Fibroblast of the aortic adventitia (primary cell): Measurements from ENCODE around the gene TENT5C. TPM values are rescaled to one million over a fixed set of nuclear protein-coding genes. Genes with fewer than 3 reads are reported as not detected.

Experiments
- DNase-seq: peaks from one replicate; pipeline ENCODE4 v3.0.0-alpha.2; 2010; ENCODE audit warnings: low read depth
- H3K4me3 ChIP-seq: 2 replicates; pipeline ENCODE4 v1.5.1; 2011; ENCODE audit warnings: low read depth, mild to moderate bottlenecking, control low read depth, low read length, moderate library complexity
- total RNA-seq: library from RNA; depleted of rRNA; stranded (reverse); fragments of >200 nt; gene quantifications from 2 replicates; pipeline ENCODE4 v1.2.3, GENCODE V29; 2012; ENCODE audit warnings: low replicate concordance
- TF ChIP-seq, protein P1 (sequence below): IDR thresholded peaks from 2 replicates; pipeline ENCODE4 v1.5.1; 2011; ENCODE audit warnings: mild to moderate bottlenecking, low read length, control low read depth, inconsistent platforms; ENCODE audit not compliant: insufficient read depth

TENT5C gene
- total RNA-seq, 1 donor = 0.45 TPM

DNA sequence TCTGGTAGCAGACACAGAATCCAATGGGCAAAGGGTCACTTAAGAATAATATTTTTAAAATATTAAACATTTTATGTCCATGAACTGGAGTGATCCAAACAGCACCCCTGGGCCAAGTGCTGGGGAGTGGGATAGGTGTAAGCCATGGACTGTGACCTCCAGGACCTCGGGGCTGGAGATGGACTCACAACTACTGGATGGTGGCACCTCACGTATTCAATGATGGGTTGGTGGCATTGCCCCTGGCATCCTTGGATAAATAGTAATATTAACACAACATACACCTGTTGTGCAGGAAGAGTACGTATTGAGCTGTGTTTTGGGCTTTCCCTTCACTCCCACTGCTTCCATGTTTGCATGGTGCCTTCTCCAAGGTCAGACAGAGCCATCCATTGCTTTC is 39.3 kb upstream of the TENT5C start:
- DNase-seq = no peak
- TF ChIP-seq, protein P1, sequence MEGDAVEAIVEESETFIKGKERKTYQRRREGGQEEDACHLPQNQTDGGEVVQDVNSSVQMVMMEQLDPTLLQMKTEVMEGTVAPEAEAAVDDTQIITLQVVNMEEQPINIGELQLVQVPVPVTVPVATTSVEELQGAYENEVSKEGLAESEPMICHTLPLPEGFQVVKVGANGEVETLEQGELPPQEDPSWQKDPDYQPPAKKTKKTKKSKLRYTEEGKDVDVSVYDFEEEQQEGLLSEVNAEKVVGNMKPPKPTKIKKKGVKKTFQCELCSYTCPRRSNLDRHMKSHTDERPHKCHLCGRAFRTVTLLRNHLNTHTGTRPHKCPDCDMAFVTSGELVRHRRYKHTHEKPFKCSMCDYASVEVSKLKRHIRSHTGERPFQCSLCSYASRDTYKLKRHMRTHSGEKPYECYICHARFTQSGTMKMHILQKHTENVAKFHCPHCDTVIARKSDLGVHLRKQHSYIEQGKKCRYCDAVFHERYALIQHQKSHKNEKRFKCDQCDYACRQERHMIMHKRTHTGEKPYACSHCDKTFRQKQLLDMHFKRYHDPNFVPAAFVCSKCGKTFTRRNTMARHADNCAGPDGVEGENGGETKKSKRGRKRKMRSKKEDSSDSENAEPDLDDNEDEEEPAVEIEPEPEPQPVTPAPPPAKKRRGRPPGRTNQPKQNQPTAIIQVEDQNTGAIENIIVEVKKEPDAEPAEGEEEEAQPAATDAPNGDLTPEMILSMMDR = no peak
- no peak overlapping the region for H3K4me3 ChIP-seq

DNA sequence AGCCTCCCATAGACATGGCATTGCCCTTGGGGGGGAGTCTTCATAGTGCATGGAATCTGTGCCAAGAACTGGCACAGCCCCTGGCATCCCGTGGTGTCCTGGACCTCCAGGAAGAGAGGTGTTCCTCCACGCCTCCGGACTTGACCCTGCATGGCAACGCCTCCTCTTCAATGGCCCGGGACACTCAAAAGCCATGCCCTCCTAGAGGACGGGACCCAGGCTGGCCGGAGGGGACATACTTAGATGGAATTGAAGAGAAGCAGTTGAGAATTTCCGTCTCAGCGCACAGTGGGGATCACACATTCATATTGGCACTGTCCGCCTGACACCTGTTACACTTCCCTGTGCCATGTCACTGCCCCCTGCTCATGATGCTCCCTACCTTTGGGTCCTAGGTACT is 38.4 kb upstream of the TENT5C start:
- TF ChIP-seq, protein P1 = no peak
- no peak for DNase-seq
- H3K4me3 ChIP-seq = no peak overlapping the region

DNA sequence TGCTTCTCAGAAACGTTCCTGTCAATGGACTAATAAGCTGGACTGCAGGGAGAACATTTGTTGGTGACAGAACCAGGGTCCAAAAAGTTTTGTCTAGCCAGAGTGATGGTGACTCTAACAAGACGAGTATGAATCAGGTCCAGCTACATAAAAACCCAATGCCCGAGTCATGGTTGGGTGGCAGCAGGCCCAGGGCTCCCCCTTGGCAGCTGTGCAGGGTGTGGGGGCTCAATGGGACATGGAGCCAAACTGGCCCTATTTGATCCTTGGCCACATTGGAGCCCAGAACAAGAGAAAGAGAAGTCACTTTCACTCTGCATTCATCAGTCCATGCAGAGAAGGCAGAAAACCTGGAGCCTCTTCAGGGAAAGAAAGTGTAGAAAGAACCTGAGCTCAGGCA is 37.9 kb upstream of the TENT5C start:
- TF ChIP-seq, protein P1 = no peak
- no peak overlapping the region for H3K4me3 ChIP-seq
- no peak for DNase-seq

DNA sequence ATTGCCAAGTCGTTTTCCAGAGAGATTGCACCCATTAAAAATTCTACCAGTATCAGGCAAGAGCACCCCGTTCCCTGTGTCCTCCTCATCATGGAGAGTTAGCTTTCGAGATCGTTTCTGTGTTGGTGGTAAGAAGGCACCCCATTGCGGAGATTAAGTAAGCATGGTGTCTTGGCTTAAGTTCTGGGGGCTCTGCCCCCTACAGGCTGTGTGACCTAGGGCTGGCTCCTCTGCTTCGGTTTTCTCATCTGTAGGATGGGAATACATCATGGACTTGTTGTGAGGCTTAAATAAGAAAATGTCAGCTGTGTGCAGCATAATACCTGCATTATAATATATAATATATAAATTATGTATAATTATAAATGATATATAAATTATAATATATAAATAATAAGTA is 36.8 kb upstream of the TENT5C start:
- H3K4me3 ChIP-seq = no peak overlapping the region
- TF ChIP-seq, protein P1 = no peak
- no peak for DNase-seq

DNA sequence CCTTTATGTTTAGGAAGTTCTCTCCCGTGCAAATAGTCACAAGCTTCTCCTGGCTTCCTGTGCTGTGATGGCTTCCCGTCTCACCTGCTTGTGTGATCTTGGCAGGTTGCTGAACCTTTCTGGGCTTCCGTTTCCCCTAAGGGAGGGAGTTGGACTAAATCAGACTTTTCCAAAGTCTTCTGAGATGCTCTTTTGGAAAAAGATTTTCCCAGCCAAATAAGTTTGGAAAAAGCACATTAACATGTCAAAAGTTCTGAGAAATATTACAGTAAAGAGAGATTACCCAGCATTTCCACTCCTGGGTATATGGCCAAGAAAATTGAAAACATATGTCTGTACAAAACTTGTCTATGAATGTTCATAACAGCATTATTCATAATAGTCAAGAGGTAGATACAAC is 36.0 kb upstream of the TENT5C start:
- DNase-seq = peak; percentile 52
- H3K4me3 ChIP-seq = no peak overlapping the region
- TF ChIP-seq, protein P1 = no peak

DNA sequence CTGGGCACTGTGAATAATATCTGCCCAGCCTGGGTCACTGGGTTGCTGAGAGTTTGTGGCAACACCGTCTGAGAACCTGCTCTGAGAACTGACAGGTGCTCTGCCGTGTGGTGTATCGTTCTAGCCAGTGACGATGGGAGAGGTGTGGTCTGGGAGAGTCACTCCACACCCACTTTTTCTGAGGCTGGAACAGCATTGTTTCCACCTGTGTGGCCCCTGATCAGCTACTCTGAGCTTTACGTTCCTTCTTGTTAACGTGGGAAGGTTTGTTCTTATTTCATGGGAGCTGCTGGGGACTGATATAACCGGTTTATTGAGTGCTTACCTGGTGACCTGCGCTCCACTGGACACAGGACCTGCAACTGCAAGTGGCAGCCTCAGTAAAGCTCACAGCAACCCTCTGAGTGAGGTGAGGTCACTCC is 34.8 kb upstream of the TENT5C start:
- TF ChIP-seq, protein P1 = no peak
- DNase-seq = no peak
- no peak overlapping the region for H3K4me3 ChIP-seq

DNA sequence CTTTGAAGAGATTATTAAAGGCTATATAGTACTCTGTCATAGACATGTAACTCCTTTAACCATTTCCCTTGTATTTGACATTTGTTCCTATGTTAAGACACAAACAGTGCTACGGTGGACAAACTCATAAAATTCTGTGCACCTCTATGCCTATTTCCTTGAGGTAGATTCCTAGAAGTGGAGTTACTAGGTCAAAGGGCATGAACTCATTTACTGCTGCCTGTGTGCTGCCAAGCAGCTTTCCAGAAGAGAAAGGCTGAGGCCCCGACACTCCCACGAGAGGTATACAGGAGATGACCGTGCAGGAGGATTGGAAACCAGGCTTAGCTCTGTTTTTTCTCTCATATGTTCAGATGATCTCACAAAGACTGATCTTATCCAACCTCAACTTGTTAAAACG is 34.4 kb upstream of the TENT5C start:
- no peak for DNase-seq

More for the DNA sequence above, 34.4 kb upstream of the TENT5C start:
- TF ChIP-seq, protein P1 = no peak
- no peak overlapping the region for H3K4me3 ChIP-seq
